Urinary bladder (tissue), 4 donors: ENCODE data around the gene MAN1A1. TPM values are rescaled to one million over a fixed set of nuclear protein-coding genes. Genes with fewer than 3 reads are reported as not detected.
"Not testable (repeated sequence)": the region's sequence is repeated elsewhere in the genome, so short reads cannot be mapped to it uniquely, and the experiment has no call there.

Experiments
- DNase-seq: peaks from one replicate; pipeline ENCODE4 v3.0.0-alpha.2; 2015; ENCODE audit errors: extremely low spot score
- H3K27ac ChIP-seq: one replicate; pipeline ENCODE4 v1.5.1; 2013; ENCODE audit warnings: low read depth, mild to moderate bottlenecking, moderate library complexity
- H3K36me3 ChIP-seq: one replicate; pipeline ENCODE4 v1.6.1; 2013; ENCODE audit warnings: mild to moderate bottlenecking, moderate library complexity; ENCODE audit not compliant: insufficient read depth
- H3K4me1 ChIP-seq: one replicate; pipeline ENCODE4 v1.6.1; 2013; ENCODE audit warnings: mild to moderate bottlenecking, moderate library complexity; ENCODE audit not compliant: insufficient read depth
- H3K4me3 ChIP-seq: one replicate; pipeline ENCODE4 v1.5.1; 2013; ENCODE audit warnings: low read depth, low read length
- WGBS: extraction: QIAGEN DNeasy Blood & Tissue Kit; methylation state at CpG from one replicate; pipeline ENCODE4 v1.1.7; 2013; 5-methylcytosine and 5-hydroxymethylcytosine counted together
- polyA plus RNA-seq: library from polyadenylated mRNA; stranded (reverse); fragments of 200-250 nt; gene quantifications from one replicate; pipeline ENCODE4 v1.2.3, GENCODE V29; 2013
- total RNA-seq: library from RNA; depleted of rRNA; stranded (reverse); fragments of >200 nt; gene quantifications from one replicate; pipeline ENCODE4 v1.2.3, GENCODE V29; 2014
- donor health status: healthy with polysubstance abuse.
- donor health status: healthy.

The MAN1A1 gene
- total and polyA plus RNA-seq, 2 donors = 98.6 to 245 TPM

- not testable (repeated sequence) for DNase-seq, H3K4me3 ChIP-seq, H3K4me1 ChIP-seq, H3K36me3 ChIP-seq, H3K27ac ChIP-seq
- WGBS = 94% methylated on average over 4 of the region's 4 CpGs
Observed at GRCh38 chr6:119156082-119156481, 193.5 kb downstream of the MAN1A1 start.

GRCh38 chr6:119152187-119152586 lies 197.4 kb downstream of the MAN1A1 start:
- no peak overlapping the region for H3K27ac ChIP-seq
- no peaks in the 10 kb centered on the region for H3K36me3 ChIP-seq
- H3K4me1 ChIP-seq = peaks cover 2% of the 10 kb centered on the region
- WGBS = 94% methylated on average over 3 of the region's 3 CpGs
- no peak overlapping the region for H3K4me3 ChIP-seq
- no peak for DNase-seq

- Histone ChIP-seq H3K4me1 (peaks cover 2% of the 10 kb centered on the region), H3K4me3 (no peak overlapping the region), H3K36me3 (no peaks in the 10 kb centered on the region), H3K27ac (no peak overlapping the region)
- no peak for DNase-seq
- 60% methylated on average over 9 of the region's 9 CpGs for WGBS
Observed at GRCh38 chr6:119148825-119149525, 200.6 kb downstream of the MAN1A1 start.

- DNase-seq = no peak
- Histone ChIP-seq H3K4me1 (peaks cover 2% of the 10 kb centered on the region), H3K27ac (no peak overlapping the region), H3K36me3 (no peaks in the 10 kb centered on the region), H3K4me3 (no peak overlapping the region)
- WGBS = 43% methylated on average over 5 of the region's 5 CpGs
Observed at GRCh38 chr6:119148098-119148824, 201.3 kb downstream of the MAN1A1 start.

- H3K4me1 ChIP-seq = peaks cover 2% of the 10 kb centered on the region
- DNase-seq = no peak
- no peak overlapping the region for H3K27ac ChIP-seq
- 52% methylated on average over 6 of the region's 6 CpGs for WGBS
- no peak overlapping the region for H3K4me3 ChIP-seq
- no peaks in the 10 kb centered on the region for H3K36me3 ChIP-seq
Observed at GRCh38 chr6:119147101-119148053, 202.2 kb downstream of the MAN1A1 start.

GRCh38 chr6:119145111-119145510 lies 204.4 kb downstream of the MAN1A1 start:
- H3K27ac ChIP-seq = no peak overlapping the region
- H3K36me3 ChIP-seq = no peaks in the 10 kb centered on the region
- H3K4me3 ChIP-seq = no peak overlapping the region
- no peak for DNase-seq
- H3K4me1 ChIP-seq = peaks cover 2% of the 10 kb centered on the region
- 76% methylated on average over 2 of the region's 2 CpGs for WGBS

- Histone ChIP-seq H3K4me1 (peaks cover under 1% of the 10 kb centered on the region), H3K4me3 (no peak overlapping the region), H3K36me3 (no peaks in the 10 kb centered on the region), H3K27ac (no peak overlapping the region)
- WGBS = 96% methylated on average over 5 of the region's 5 CpGs
- no peak for DNase-seq
Observed at GRCh38 chr6:119142637-119143036, 206.9 kb downstream of the MAN1A1 start.

GRCh38 chr6:119142041-119142440 lies 207.5 kb downstream of the MAN1A1 start:
- no peaks in the 10 kb centered on the region for H3K36me3 ChIP-seq
- H3K27ac ChIP-seq = no peak overlapping the region
- H3K4me1 ChIP-seq = no peaks in the 10 kb centered on the region
- no peak for DNase-seq
- H3K4me3 ChIP-seq = no peak overlapping the region
- 95% methylated on average over 9 of the region's 9 CpGs for WGBS

- Histone ChIP-seq H3K4me1 (no peaks in the 10 kb centered on the region), H3K36me3 (no peaks in the 10 kb centered on the region), H3K4me3 (no peak overlapping the region), H3K27ac (no peak overlapping the region)
- DNase-seq = no peak
- 89% methylated on average over 12 of the region's 12 CpGs for WGBS
Observed at GRCh38 chr6:119140196-119141140, 209.1 kb downstream of the MAN1A1 start.

- 76% methylated on average over 7 of the region's 7 CpGs for WGBS
- H3K4me3 ChIP-seq = no peak overlapping the region
- H3K27ac ChIP-seq = no peak overlapping the region
- no peaks in the 10 kb centered on the region for H3K36me3 ChIP-seq
- no peak for DNase-seq
- H3K4me1 ChIP-seq = no peaks in the 10 kb centered on the region
Observed at GRCh38 chr6:119138906-119139541, 210.5 kb downstream of the MAN1A1 start.

- DNase-seq = no peak
- no peak overlapping the region for H3K4me3 ChIP-seq
- no peaks in the 10 kb centered on the region for H3K36me3 ChIP-seq
- WGBS = 62% methylated on average over 5 of the region's 5 CpGs
- peaks cover under 1% of the 10 kb centered on the region for H3K4me1 ChIP-seq
- H3K27ac ChIP-seq = no peak overlapping the region
Observed at GRCh38 chr6:119137194-119138072, 212.1 kb downstream of the MAN1A1 start.

- no peak for DNase-seq
- no peak overlapping the region for H3K27ac ChIP-seq
- no peaks in the 10 kb centered on the region for H3K36me3 ChIP-seq
- whole genome bisulfite sequencing = 92% methylated on average over 2 of the region's 2 CpGs
- no peak overlapping the region for H3K4me3 ChIP-seq
- H3K4me1 ChIP-seq = peaks cover 1% of the 10 kb centered on the region
Observed at GRCh38 chr6:119134752-119135151, 214.8 kb downstream of the MAN1A1 start.
